BLaER1 (cell line): ENCODE measurements around the gene HSBP1L1.

Experiments
- H3K27ac ChIP-seq: shearing (Covaris generic); formaldehyde crosslinking; 2 replicates; pipeline ENCODE4 v1.8.1; 2022
- H3K27me3 ChIP-seq: shearing (Covaris generic); formaldehyde crosslinking; 2 replicates; pipeline ENCODE4 v1.8.1; 2022
- H3K36me3 ChIP-seq: shearing (Covaris generic); formaldehyde crosslinking; 2 replicates; pipeline ENCODE4 v1.8.1; 2022
- H3K4me1 ChIP-seq: shearing (Covaris generic); formaldehyde crosslinking; 2 replicates; pipeline ENCODE4 v1.8.1; 2022
- H3K4me2 ChIP-seq: shearing (Covaris generic); formaldehyde crosslinking; 2 replicates; pipeline ENCODE4 v1.8.1; 2022
- H3K4me3 ChIP-seq: shearing (Covaris generic); formaldehyde crosslinking; 2 replicates; pipeline ENCODE4 v1.8.1; 2022
- H3K9ac ChIP-seq: shearing (Covaris generic); formaldehyde crosslinking; 2 replicates; pipeline ENCODE4 v1.8.1; 2022
- H3K9me3 ChIP-seq: shearing (Covaris generic); formaldehyde crosslinking; 2 replicates; pipeline ENCODE4 v1.8.1; 2022
- H4K20me1 ChIP-seq: shearing (Covaris generic); formaldehyde crosslinking; 2 replicates; pipeline ENCODE4 v1.8.1; 2022
- Cebpa-rat ChIP-seq: shearing (Covaris generic); IDR thresholded peaks from 2 replicates; pipeline ENCODE4 v1.8.1; 2022

Gene HSBP1L1

GRCh38 chr18:79971986-79972385, 7.5 kb downstream of the HSBP1L1 start:
- Histone ChIP-seq H3K27me3 (no peaks in the 10 kb centered on the region), H3K4me2 (no peak overlapping the region), H4K20me1 (peaks cover 95% of the 10 kb centered on the region), H3K9ac (no peak overlapping the region), H3K4me1 (no peaks in the 10 kb centered on the region), H3K27ac (no peak overlapping the region), H3K4me3 (no peak overlapping the region), H3K9me3 (no peaks in the 10 kb centered on the region), H3K36me3 (peaks cover 82% of the 10 kb centered on the region)
- TF ChIP-seq Cebpa-rat, result no peak

GRCh38 chr18:79972720-79973119, 8.3 kb downstream of the HSBP1L1 start:
- H3K4me1 ChIP-seq, result no peaks in the 10 kb centered on the region

GRCh38 chr18:79973517-79973916, 9.1 kb downstream of the HSBP1L1 start:
- Histone ChIP-seq H4K20me1 (peaks cover 95% of the 10 kb centered on the region), H3K36me3 (peaks cover 89% of the 10 kb centered on the region)
- TF ChIP-seq Cebpa-rat, result no peak

More at GRCh38 chr18:79972720-79973119, 8.3 kb downstream of the HSBP1L1 start:
- H3K4me2 ChIP-seq, result no peak overlapping the region
- H3K9ac ChIP-seq, result no peak overlapping the region
- no peaks in the 10 kb centered on the region for H3K27me3 ChIP-seq
- H3K4me3 ChIP-seq, result no peak overlapping the region
- peaks cover 95% of the 10 kb centered on the region for H4K20me1 ChIP-seq
- H3K36me3 ChIP-seq, result peaks cover 85% of the 10 kb centered on the region
- H3K27ac ChIP-seq, result no peak overlapping the region
- TF ChIP-seq Cebpa-rat, result no peak
- no peaks in the 10 kb centered on the region for H3K9me3 ChIP-seq

GRCh38 chr18:79974025-79974654, 9.7 kb downstream of the HSBP1L1 start:
- H3K36me3 ChIP-seq, result peaks cover 89% of the 10 kb centered on the region

More at GRCh38 chr18:79973517-79973916, 9.1 kb downstream of the HSBP1L1 start:
- no peak overlapping the region for H3K27ac ChIP-seq
- H3K9ac ChIP-seq, result no peak overlapping the region
- no peak overlapping the region for H3K4me3 ChIP-seq
- H3K4me2 ChIP-seq, result no peak overlapping the region
- H3K9me3 ChIP-seq, result no peaks in the 10 kb centered on the region
- no peaks in the 10 kb centered on the region for H3K27me3 ChIP-seq
- no peaks in the 10 kb centered on the region for H3K4me1 ChIP-seq

GRCh38 chr18:79975043-79975442, 10.6 kb downstream of the HSBP1L1 start:
- Histone ChIP-seq H3K4me1 (no peaks in the 10 kb centered on the region), H3K9ac (no peak overlapping the region), H3K9me3 (no peaks in the 10 kb centered on the region), H4K20me1 (peaks cover 100% of the 10 kb centered on the region), H3K4me3 (no peak overlapping the region), H3K4me2 (no peak overlapping the region), H3K27me3 (no peaks in the 10 kb centered on the region), H3K36me3 (peaks cover 90% of the 10 kb centered on the region), H3K27ac (no peak overlapping the region)
- no peak for TF ChIP-seq Cebpa-rat

More at GRCh38 chr18:79974025-79974654, 9.7 kb downstream of the HSBP1L1 start:
- Histone ChIP-seq H3K4me1 (no peaks in the 10 kb centered on the region), H3K4me2 (no peak overlapping the region), H3K4me3 (no peak overlapping the region), H3K9ac (no peak overlapping the region), H3K27ac (no peak overlapping the region), H4K20me1 (peaks cover 99% of the 10 kb centered on the region), H3K27me3 (no peaks in the 10 kb centered on the region), H3K9me3 (no peaks in the 10 kb centered on the region)
- no peak for TF ChIP-seq Cebpa-rat

GRCh38 chr18:79975985-79976680, 11.7 kb downstream of the HSBP1L1 start:
- Histone ChIP-seq H3K4me3 (no peak overlapping the region), H3K9ac (no peak overlapping the region), H3K36me3 (peaks cover 82% of the 10 kb centered on the region), H3K9me3 (no peaks in the 10 kb centered on the region), H3K27ac (no peak overlapping the region), H3K4me1 (no peaks in the 10 kb centered on the region), H4K20me1 (peaks cover 100% of the 10 kb centered on the region), H3K4me2 (no peak overlapping the region), H3K27me3 (no peaks in the 10 kb centered on the region)
- TF ChIP-seq Cebpa-rat, result no peak

GRCh38 chr18:79979843-79980242, 15.4 kb downstream of the HSBP1L1 start:
- Histone ChIP-seq H3K36me3 (peaks cover 75% of the 10 kb centered on the region), H4K20me1 (peaks cover 100% of the 10 kb centered on the region), H3K4me2 (no peak overlapping the region), H3K27ac (no peak overlapping the region), H3K9ac (no peak overlapping the region), H3K27me3 (no peaks in the 10 kb centered on the region), H3K4me1 (peaks cover 14% of the 10 kb centered on the region), H3K9me3 (no peaks in the 10 kb centered on the region), H3K4me3 (no peak overlapping the region)
- no peak for TF ChIP-seq Cebpa-rat

GRCh38 chr18:79980585-79980984, 16.1 kb downstream of the HSBP1L1 start:
- H3K27ac ChIP-seq, result no peak overlapping the region
- peaks cover 100% of the 10 kb centered on the region for H4K20me1 ChIP-seq
- H3K36me3 ChIP-seq, result peaks cover 75% of the 10 kb centered on the region

GRCh38 chr18:79982736-79983135, 18.3 kb downstream of the HSBP1L1 start:
- peaks cover 67% of the 10 kb centered on the region for H3K36me3 ChIP-seq

More at GRCh38 chr18:79980585-79980984, 16.1 kb downstream of the HSBP1L1 start:
- Histone ChIP-seq H3K4me3 (no peak overlapping the region), H3K4me2 (no peak overlapping the region), H3K4me1 (peaks cover 21% of the 10 kb centered on the region), H3K9me3 (no peaks in the 10 kb centered on the region), H3K9ac (no peak overlapping the region), H3K27me3 (no peaks in the 10 kb centered on the region)
- TF ChIP-seq Cebpa-rat, result no peak

GRCh38 chr18:79983253-79983652, 18.8 kb downstream of the HSBP1L1 start:
- no peak overlapping the region for H3K4me3 ChIP-seq
- H3K27me3 ChIP-seq, result no peaks in the 10 kb centered on the region
- H4K20me1 ChIP-seq, result peaks cover 97% of the 10 kb centered on the region
- TF ChIP-seq Cebpa-rat, result no peak
- H3K9me3 ChIP-seq, result no peaks in the 10 kb centered on the region
- peaks cover 40% of the 10 kb centered on the region for H3K4me1 ChIP-seq
- peaks cover 63% of the 10 kb centered on the region for H3K36me3 ChIP-seq
- H3K27ac ChIP-seq, result no peak overlapping the region
- no peak overlapping the region for H3K4me2 ChIP-seq
- H3K9ac ChIP-seq, result no peak overlapping the region

More at GRCh38 chr18:79982736-79983135, 18.3 kb downstream of the HSBP1L1 start:
- no peaks in the 10 kb centered on the region for H3K27me3 ChIP-seq
- no peak overlapping the region for H3K27ac ChIP-seq
- H3K4me1 ChIP-seq, result peaks cover 40% of the 10 kb centered on the region
- H3K4me3 ChIP-seq, result no peak overlapping the region
- H3K9ac ChIP-seq, result no peak overlapping the region
- no peaks in the 10 kb centered on the region for H3K9me3 ChIP-seq
- no peak overlapping the region for H3K4me2 ChIP-seq
- H4K20me1 ChIP-seq, result peaks cover 100% of the 10 kb centered on the region
- no peak for TF ChIP-seq Cebpa-rat
